Loucy (cell line): Measurements from ENCODE around the gene OGFR.

ENCODE experiments used
- H2AFZ ChIP-seq: fragments of 200-600 bp; sonication (generic); 2 replicates; pipeline ENCODE4 v1.6.0; 2016; ENCODE audit warnings: antibody characterized with exemption, mild to moderate bottlenecking, low read length, moderate library complexity
- H3F3A ChIP-seq: fragments of 200-600 bp; 2 replicates; pipeline ENCODE4 v1.6.0; 2016; ENCODE audit warnings: antibody characterized with exemption, low read depth, mild to moderate bottlenecking
- H3K27me3 ChIP-seq: fragments of 200-600 bp; sonication (generic); 2 replicates; pipeline ENCODE4 v1.6.1; 2014; ENCODE audit warnings: low read length, mild to moderate bottlenecking; ENCODE audit not compliant: insufficient read depth, poor library complexity, severe bottlenecking
- H3K36me3 ChIP-seq: fragments of 200-600 bp; sonication (generic); 2 replicates; pipeline ENCODE4 v1.6.1; 2016; ENCODE audit warnings: low read length; ENCODE audit not compliant: insufficient read depth
- H3K4me1 ChIP-seq: fragments of 200-600 bp; sonication (generic); 2 replicates; pipeline ENCODE4 v1.5.1; 2014; ENCODE audit warnings: low read length, mild to moderate bottlenecking; ENCODE audit not compliant: insufficient read depth, poor library complexity, severe bottlenecking
- H3K4me2 ChIP-seq: fragments of 200-600 bp; sonication (generic); 2 replicates; pipeline ENCODE4 v1.6.0; 2014; ENCODE audit warnings: antibody characterized with exemption, low read length, low read depth, mild to moderate bottlenecking; ENCODE audit not compliant: poor library complexity, severe bottlenecking
- H3K4me3 ChIP-seq: fragments of 200-600 bp; sonication (generic); 2 replicates; pipeline ENCODE4 v1.5.1; 2014; ENCODE audit warnings: low read length, mild to moderate bottlenecking, mixed read lengths; ENCODE audit not compliant: poor library complexity, severe bottlenecking
- H3K79me2 ChIP-seq: fragments of 200-600 bp; sonication (generic); 2 replicates; pipeline ENCODE4 v1.6.1; 2014; ENCODE audit warnings: low read length; ENCODE audit not compliant: insufficient read depth
- H3K9ac ChIP-seq: fragments of 200-600 bp; sonication (generic); 2 replicates; pipeline ENCODE4 v1.6.0; 2014; ENCODE audit warnings: mild to moderate bottlenecking, low read depth, low read length, moderate library complexity; ENCODE audit not compliant: poor library complexity, severe bottlenecking
- H3K9me2 ChIP-seq: fragments of 200-600 bp; sonication (generic); replicated peaks from 2 replicates; pipeline ENCODE4 v1.6.1; 2016; ENCODE audit warnings: low read depth, low read length, mixed read lengths
- H3K9me3 ChIP-seq: fragments of 200-600 bp; sonication (generic); 2 replicates; pipeline ENCODE4 v1.6.1; 2014; ENCODE audit warnings: mild to moderate bottlenecking, antibody characterized with exemption, low read length, low read depth; ENCODE audit not compliant: insufficient read depth
- H4K20me1 ChIP-seq: fragments of 200-600 bp; sonication (generic); 2 replicates; pipeline ENCODE4 v1.6.0; 2014; ENCODE audit warnings: antibody characterized with exemption, low read length, mild to moderate bottlenecking; ENCODE audit not compliant: insufficient read depth, poor library complexity, severe bottlenecking
- CTCF ChIP-seq: fragments of 200-600 bp; sonication (generic); conservative IDR thresholded peaks from 2 replicates; pipeline ENCODE4 v1.5.1; 2014; ENCODE audit warnings: mild to moderate bottlenecking, antibody characterized with exemption, low read length
- EZH2phosphoT487 ChIP-seq: fragments of 200-600 bp; IDR thresholded peaks from 2 replicates; pipeline ENCODE4 v1.6.1; 2018; ENCODE audit warnings: antibody characterized with exemption, mild to moderate bottlenecking, moderate library complexity, borderline replicate concordance

The OGFR gene

GRCh38 chr20:62792182-62792939 is 12.3 kb upstream of the OGFR start:
- Histone ChIP-seq H3F3A (peaks cover 3% of the 10 kb centered on the region; the same call in 1 of the 2 replicates), H3K4me2 (no peak overlapping the region), H3K9ac (no peak overlapping the region), H3K9me2 (no peaks in the 10 kb centered on the region), H3K9me3 (no peaks in the 10 kb centered on the region), H3K4me1 (peaks cover 19% of the 10 kb centered on the region), H3K4me3 (no peak overlapping the region), H3K79me2 (peaks cover 6% of the 10 kb centered on the region), H3K36me3 (no peaks in the 10 kb centered on the region), H2AFZ (no peak overlapping the region), H3K27me3 (no peaks in the 10 kb centered on the region), H4K20me1 (peaks cover 5% of the 10 kb centered on the region)
- TF ChIP-seq CTCF (no peak), EZH2phosphoT487 (no peak)

GRCh38 chr20:62792940-62793756 is 11.5 kb upstream of the OGFR start:
- TF ChIP-seq EZH2phosphoT487: no peak
- no peak for TF ChIP-seq CTCF
- Histone ChIP-seq H2AFZ (no peak overlapping the region), H3F3A (peaks cover 3% of the 10 kb centered on the region; the same call in 1 of the 2 replicates), H3K4me2 (peak overlapping the region; percentile 54), H3K9ac (peak overlapping the region; percentile 51), H3K4me3 (peak overlapping the region; percentile 58), H4K20me1 (peaks cover 11% of the 10 kb centered on the region), H3K79me2 (peaks cover 14% of the 10 kb centered on the region), H3K4me1 (peaks cover 20% of the 10 kb centered on the region), H3K9me2 (no peaks in the 10 kb centered on the region), H3K36me3 (no peaks in the 10 kb centered on the region; the same call in 1 of the 2 replicates), H3K27me3 (no peaks in the 10 kb centered on the region), H3K9me3 (no peaks in the 10 kb centered on the region)

GRCh38 chr20:62793757-62794006 is 11.0 kb upstream of the OGFR start:
- peaks cover 5% of the 10 kb centered on the region; the same call in 1 of the 2 replicates for H3K36me3 ChIP-seq
- peak overlapping the region; percentile 51 for H3K9ac ChIP-seq
- H3F3A ChIP-seq: peaks cover 3% of the 10 kb centered on the region; the same call in 1 of the 2 replicates
- peak overlapping the region; percentile 54 for H3K4me2 ChIP-seq
- H3K4me1 ChIP-seq: peaks cover 24% of the 10 kb centered on the region
- no peaks in the 10 kb centered on the region for H3K9me3 ChIP-seq
- no peaks in the 10 kb centered on the region for H3K27me3 ChIP-seq
- H3K4me3 ChIP-seq: peak overlapping the region; percentile 58
- no peaks in the 10 kb centered on the region for H3K9me2 ChIP-seq
- TF ChIP-seq CTCF (no peak), EZH2phosphoT487 (no peak)
- H2AFZ ChIP-seq: no peak overlapping the region
- H3K79me2 ChIP-seq: peaks cover 19% of the 10 kb centered on the region
- H4K20me1 ChIP-seq: peaks cover 11% of the 10 kb centered on the region
